ENCODE measurements around the gene AGPAT4.
A peak's percentile ranks its signal among the peaks of the same experiment; 100 is the strongest.

Gene AGPAT4

GRCh38 chr6:161254464-161255253, 19.2 kb downstream of the AGPAT4 start:
- DNase-seq: no peak

- no peak for DNase-seq
These were observed 19.8 kb downstream of the AGPAT4 start for GRCh38 chr6:161254126-161254463.

- no peak for DNase-seq
These were observed 22.5 kb downstream of the AGPAT4 start for GRCh38 chr6:161251345-161251744.

GRCh38 chr6:161249327-161249726, 24.5 kb downstream of the AGPAT4 start:
- no peak for DNase-seq

- DNase-seq: no peak
These were observed 27.1 kb downstream of the AGPAT4 start for GRCh38 chr6:161246725-161247124.

GRCh38 chr6:161245363-161245762, 28.5 kb downstream of the AGPAT4 start:
- no peak for DNase-seq

- no peak for DNase-seq
These were observed 29.1 kb downstream of the AGPAT4 start for GRCh38 chr6:161244725-161245124.

- peak; percentile 21 for DNase-seq
These were observed 30.8 kb downstream of the AGPAT4 start for GRCh38 chr6:161242779-161243693.

GRCh38 chr6:161242113-161242512, 31.7 kb downstream of the AGPAT4 start:
- DNase-seq: no peak

- no peak for DNase-seq
These were observed 34.9 kb downstream of the AGPAT4 start for GRCh38 chr6:161239001-161239400.

GRCh38 chr6:161238500-161238899, 35.4 kb downstream of the AGPAT4 start:
- no peak for DNase-seq

GRCh38 chr6:161238081-161238480, 35.8 kb downstream of the AGPAT4 start:
- no peak for DNase-seq

GRCh38 chr6:161237176-161237575, 36.7 kb downstream of the AGPAT4 start:
- DNase-seq: no peak

- DNase-seq: no peak
These were observed 37.9 kb downstream of the AGPAT4 start for GRCh38 chr6:161235776-161236633.

- no peak for DNase-seq
These were observed 39.7 kb downstream of the AGPAT4 start for GRCh38 chr6:161233986-161234661.

GRCh38 chr6:161232467-161232866, 41.4 kb downstream of the AGPAT4 start:
- no peak for DNase-seq

- DNase-seq: no peak
These were observed 41.9 kb downstream of the AGPAT4 start for GRCh38 chr6:161232010-161232409.

- no peak for DNase-seq
These were observed 43.5 kb downstream of the AGPAT4 start for GRCh38 chr6:161230339-161230738.

- no peak for DNase-seq
These were observed 44.8 kb downstream of the AGPAT4 start for GRCh38 chr6:161228921-161229591.

GRCh38 chr6:161228096-161228495, 45.8 kb downstream of the AGPAT4 start:
- DNase-seq: no peak

GRCh38 chr6:161227004-161227960, 46.6 kb downstream of the AGPAT4 start:
- DNase-seq: no peak

Data from activated CD4-positive, alpha-beta T cell treated with anti-CD3 and anti-CD28 coated beads for 48 hours (primary cell).